Spleen (tissue), 11 donors: ENCODE measurements around the gene GANAB. TPM values are rescaled to one million over a fixed set of nuclear protein-coding genes. Genes with fewer than 3 reads are reported as not detected.

Experiments used
- DNase-seq: peaks from one replicate; pipeline ENCODE4 v3.0.0-alpha.2; 2020
- H3K27ac ChIP-seq, 8 donors: fragments of 200-600 bp; sonication (generic) in 7 of 8; 1 replicate in 4 of 8; 2 replicates in 4 of 8; pipeline versions ENCODE4 v1.5.0 to v1.8.0; 2016 to 2021; ENCODE audit warnings: inconsistent platforms in 4 of 8, mild to moderate bottlenecking in 4 of 8, moderate library complexity in 1 of 8
- H3K27me3 ChIP-seq, 7 donors: fragments of 200-600 bp; sonication (generic) in 6 of 7; replicated peaks in 1 of 7; 1 replicate in 4 of 7; 2 replicates in 3 of 7; pipeline versions ENCODE4 v1.5.0 to v1.8.0; 2016 to 2021; ENCODE audit warnings: inconsistent platforms in 3 of 7, mild to moderate bottlenecking in 1 of 7
- H3K36me3 ChIP-seq, 6 donors: fragments of 200-600 bp; sonication (generic) in 5 of 6; 1 replicate in 4 of 6; 2 replicates in 2 of 6; pipeline versions ENCODE4 v1.5.0 to v1.8.0; 2016 to 2021; ENCODE audit warnings: inconsistent platforms in 2 of 6
- H3K4me1 ChIP-seq, 6 donors: fragments of 200-600 bp; sonication (generic) in 5 of 6; 1 replicate in 3 of 6; 2 replicates in 3 of 6; pipeline versions ENCODE4 v1.5.0 to v1.8.0; 2016 to 2021; ENCODE audit warnings: inconsistent platforms in 3 of 6
- H3K4me3 ChIP-seq, 8 donors: fragments of 200-600 bp; sonication (generic) in 7 of 8; 1 replicate in 4 of 8; 2 replicates in 4 of 8; pipeline versions ENCODE4 v1.5.0 to v1.8.0; 2016 to 2021; ENCODE audit warnings: inconsistent platforms in 4 of 8, mild to moderate bottlenecking in 4 of 8, moderate library complexity in 2 of 8
- H3K9me3 ChIP-seq, 8 donors: fragments of 200-600 bp; sonication (generic) in 7 of 8; 1 replicate in 4 of 8; 2 replicates in 4 of 8; pipeline versions ENCODE4 v1.5.0 to v1.8.0; 2016 to 2021; ENCODE audit warnings: inconsistent platforms in 4 of 8
- CTCF ChIP-seq, 11 experiments: fragments of 200-600 bp in 7 of 11; fragments of 450-650 bp in 4 of 11; sonication (generic) in 4 of 11; IDR thresholded peaks in 8 of 11; conservative IDR thresholded peaks in 3 of 11; 1 replicate in 7 of 11; 2 replicates in 4 of 11; pipeline versions ENCODE4 v1.4.0 to v1.8.0; 2016 to 2021; ENCODE audit warnings: antibody characterized with exemption in 11 of 11, inconsistent platforms in 4 of 11, mild to moderate bottlenecking in 1 of 11
- POLR2A ChIP-seq, 3 donors: fragments of 450-650 bp; IDR thresholded peaks; one replicate each; pipeline ENCODE4 v1.5.1; 2017; ENCODE audit warnings: antibody characterized with exemption in 3 of 3, mild to moderate bottlenecking in 1 of 3
- POLR2AphosphoS5 ChIP-seq, 3 donors: sonication (generic); formaldehyde crosslinking; IDR thresholded peaks; one replicate each; pipeline ENCODE4 v1.5.1; 2017; ENCODE audit warnings: antibody characterized with exemption in 3 of 3
- WGBS, 5 donors: extraction: QIAGEN DNeasy Blood & Tissue Kit in 3 of 5; methylation state at CpG; one replicate each; pipeline versions ENCODE4 v1.1.5 to v1.1.7; 2013 to 2018; 5-methylcytosine and 5-hydroxymethylcytosine counted together
- intact Hi-C: fragments of 100-400 bp; cut with DNase I; formaldehyde crosslinking; loops from one replicate; pipeline ENCODE4 v1.15.0; 2023; ENCODE audit warnings: low total_unique reads
- polyA plus RNA-seq, 3 donors: library from polyadenylated mRNA; stranded (reverse); fragments of 200-250 nt; gene quantifications; one replicate each; pipeline ENCODE4 v1.2.1, GENCODE V29; 2013
- total RNA-seq, 7 donors: library from RNA; depleted of rRNA in 3 of 7; stranded (reverse); fragments of >200 nt in 3 of 7; fragmentation: NEBNext Ultra II Directional in 4 of 7; extraction: Animal tissue kit (Norgen Biotek cat#: 25700) in 4 of 7; gene quantifications; one replicate each; pipeline versions ENCODE4 v1.1.0 to v1.2.1, GENCODE V29; 2016 to 2021
- donor health status: healthy with polysubstance abuse.
- donor health status: DM: no; HTN: no; CAD: no; lungs with moderate emphysema.
- donor health status: DM: no; HTN: no; CAD: no.
- donor health status: Bipolar disorder and iron deficiency.
- donor health status: healthy.
- donor health status: DM: no; HTN: no; CAD: no.
- donor health status: DM: yes; HTN: yes; CAD: no.

Gene GANAB
- total and polyA plus RNA-seq, 10 donors: 49.0 to 245 (median 136) TPM

GRCh38 chr11:62649486-62649885 lies 3.1 kb upstream of the GANAB start:
- Histone ChIP-seq H3K36me3 (peaks cover 0 to 35% (median 24%) of the 10 kb centered on the region in 6 donors), H3K9me3 (no peaks in the 10 kb centered on the region), H3K27me3 (no peaks in the 10 kb centered on the region), H3K4me3 (no peak overlapping the region), H3K4me1 (peaks cover 29 to 77% (median 53%) of the 10 kb centered on the region in 6 donors), H3K27ac (no peak overlapping the region)
- intact Hi-C loops: no loop called here
- no peak for TF ChIP-seq CTCF (IDR thresholded peaks at IDR 0.05 in 8 of 11, conservative IDR thresholded peaks at IDR 0.05 in 3 of 11)
- no peak for TF ChIP-seq POLR2A (IDR thresholded peaks at IDR 0.05)
- no peak for TF ChIP-seq POLR2AphosphoS5 (IDR thresholded peaks at IDR 0.05)
- peak; percentile 62 for DNase-seq
- 86 to 89% (median 89%) methylated on average over 11 of the region's 11 CpGs for WGBS, 5 donors

GRCh38 chr11:62648967-62649364 lies 2.6 kb upstream of the GANAB start:
- DNase-seq: peak; percentile 75
- H3K4me1 ChIP-seq: peaks cover 32 to 77% (median 55%) of the 10 kb centered on the region in 6 donors
- H3K4me3 ChIP-seq: no peak overlapping the region
- no peaks in the 10 kb centered on the region for H3K27me3 ChIP-seq
- no peaks in the 10 kb centered on the region for H3K9me3 ChIP-seq
- H3K27ac ChIP-seq: no peak overlapping the region
- WGBS, 5 donors: 94 to 98% (median 95%) methylated on average over 11 of the region's 11 CpGs
- intact Hi-C loops: no loop called here
- peaks cover 0 to 40% (median 28%) of the 10 kb centered on the region in 6 donors for H3K36me3 ChIP-seq
- TF ChIP-seq POLR2A (IDR thresholded peaks at IDR 0.05) (no peak), POLR2AphosphoS5 (IDR thresholded peaks at IDR 0.05) (no peak), CTCF (IDR thresholded peaks at IDR 0.05 in 8 of 11, conservative IDR thresholded peaks at IDR 0.05 in 3 of 11) (no peak)

- H3K9me3 ChIP-seq: no peaks in the 10 kb centered on the region
- DNase-seq: peak; percentile 76
- H3K36me3 ChIP-seq: peaks cover 0 to 46% (median 34%) of the 10 kb centered on the region in 6 donors
- TF ChIP-seq CTCF (IDR thresholded peaks at IDR 0.05 in 8 of 11, conservative IDR thresholded peaks at IDR 0.05 in 3 of 11) (no peak), POLR2AphosphoS5 (IDR thresholded peaks at IDR 0.05) (no peak), POLR2A (IDR thresholded peaks at IDR 0.05) (no peak)
- peaks cover 32 to 81% (median 58%) of the 10 kb centered on the region in 6 donors for H3K4me1 ChIP-seq
- no peak overlapping the region for H3K27ac ChIP-seq
- intact Hi-C loops: no loop called here
- 87 to 99% (median 96%) methylated on average over 6 to 24 of the region's 24 CpGs for WGBS, 5 donors
- H3K4me3 ChIP-seq: no peak overlapping the region
- H3K27me3 ChIP-seq: no peaks in the 10 kb centered on the region
Observed at GRCh38 chr11:62648185-62648966, 2.0 kb upstream of the GANAB start.

- H3K27ac ChIP-seq: peak overlapping the region in 1 of 8 donors; percentile 94
- WGBS, 5 donors: 76 to 89% (median 88%) methylated on average over 5 to 6 of the region's 6 CpGs
Observed at GRCh38 chr11:62647609-62648005, 1.2 kb upstream of the GANAB start.

More at GRCh38 chr11:62647609-62648005, 1.2 kb upstream of the GANAB start:
- Histone ChIP-seq H3K4me1 (peaks cover 32 to 86% (median 55%) of the 10 kb centered on the region in 6 donors), H3K4me3 (no peak overlapping the region), H3K9me3 (no peaks in the 10 kb centered on the region), H3K36me3 (peaks cover 0 to 54% (median 41%) of the 10 kb centered on the region in 6 donors), H3K27me3 (no peaks in the 10 kb centered on the region)
- intact Hi-C loops: no loop called here
- no peak for TF ChIP-seq POLR2A (IDR thresholded peaks at IDR 0.05)
- TF ChIP-seq POLR2AphosphoS5 (IDR thresholded peaks at IDR 0.05): no peak
- DNase-seq: no peak
